ENCODE data around the gene GLCCI1.

DNA sequence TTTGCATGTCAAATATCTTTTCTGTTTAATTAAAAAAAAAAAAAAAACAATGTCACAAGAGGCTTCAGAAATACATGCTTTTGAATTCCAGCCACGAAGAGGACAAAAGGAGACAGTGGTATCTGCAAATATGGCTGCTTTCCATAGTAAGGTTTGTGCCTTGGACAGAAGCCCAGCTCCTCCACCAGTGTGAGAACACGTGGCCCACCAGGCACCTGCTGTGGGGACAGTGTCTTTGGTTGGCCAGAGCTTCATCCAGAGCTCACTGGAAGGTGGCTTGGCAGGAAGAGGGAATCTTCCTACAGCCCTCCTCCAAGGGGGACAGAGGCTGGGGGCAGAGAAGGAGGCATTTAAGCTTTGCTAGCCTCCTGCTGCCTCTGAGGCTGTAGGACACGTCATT, 144.6 kb downstream of the GLCCI1 start:
- no peak for TF ChIP-seq CTCF (IDR thresholded peaks at IDR 0.05 in 8 of 11, conservative IDR thresholded peaks at IDR 0.05 in 3 of 11)
- TF ChIP-seq POLR2AphosphoS5 (IDR thresholded peaks at IDR 0.05): no peak

All from spleen (tissue), 7 donors.